Activated T-cell treated with anti-CD3 and anti-CD28 coated beads for 4 hours (primary cell): ENCODE measurements around the gene TFAP2E.
A peak's percentile ranks its signal among the peaks of the same experiment; 100 is the strongest.

Experiments
- DNase-seq: peaks from one replicate; pipeline ENCODE4 v3.0.0-alpha.2; 2020

Gene TFAP2E

DNA sequence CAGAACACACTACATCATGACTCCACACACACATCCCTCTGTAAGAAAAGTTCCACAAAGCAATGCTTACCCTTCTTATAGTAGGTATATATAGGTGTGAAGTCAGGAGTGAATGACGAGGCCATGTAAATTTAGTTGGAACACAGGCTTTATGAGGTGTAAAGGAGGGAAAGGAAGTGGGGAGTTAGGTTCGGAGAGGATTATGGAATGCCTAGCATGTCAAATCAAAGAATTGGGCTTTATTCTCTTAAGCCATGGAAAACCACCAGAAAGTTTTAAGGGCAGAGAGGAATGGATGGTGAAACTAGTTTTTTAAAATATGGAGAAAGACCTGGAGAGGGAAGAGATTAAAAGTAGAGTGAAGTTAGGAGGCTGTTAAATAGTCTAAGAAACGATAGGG, 26.3 kb downstream of the TFAP2E start:
- DNase-seq = no peak

DNA sequence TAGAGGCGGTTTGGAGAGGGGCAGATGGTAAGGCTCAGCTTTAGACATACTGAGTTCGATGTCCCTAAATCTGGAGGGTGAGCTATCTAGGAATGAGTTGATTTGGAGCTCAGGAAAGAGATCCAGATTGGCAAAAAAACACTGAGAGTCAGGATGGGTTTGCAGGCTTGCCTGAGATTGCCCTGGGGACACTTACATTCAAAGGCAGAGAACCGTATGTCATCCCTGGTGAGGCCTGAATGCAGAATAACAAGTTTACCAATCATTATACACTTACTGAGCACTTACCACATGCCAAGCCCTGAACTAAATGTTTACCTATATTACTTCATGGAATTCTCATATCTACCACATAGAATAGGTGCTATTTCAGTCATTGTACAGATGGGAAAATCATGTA, 27.5 kb downstream of the TFAP2E start:
- no peak for DNase-seq

DNA sequence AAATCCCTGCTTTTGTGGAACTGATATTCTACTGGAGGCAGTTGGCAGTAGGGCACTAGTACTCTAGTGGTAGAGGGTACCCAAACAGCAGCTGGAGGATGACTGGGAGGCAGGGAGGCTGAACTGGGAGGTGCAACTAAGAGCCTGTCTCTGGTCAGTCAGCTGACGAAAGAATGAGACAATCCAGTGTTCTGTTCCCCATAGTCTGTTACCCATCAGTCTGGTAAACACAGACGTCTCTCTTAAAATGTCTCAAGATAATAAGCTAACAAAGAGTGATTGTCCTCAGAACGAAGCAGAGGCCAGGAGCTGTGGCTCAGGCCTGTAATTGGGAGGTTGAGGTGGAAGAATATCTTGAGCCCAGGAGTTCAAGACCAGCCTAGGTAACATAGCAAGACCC, 30.4 kb downstream of the TFAP2E start:
- no peak for DNase-seq

DNA sequence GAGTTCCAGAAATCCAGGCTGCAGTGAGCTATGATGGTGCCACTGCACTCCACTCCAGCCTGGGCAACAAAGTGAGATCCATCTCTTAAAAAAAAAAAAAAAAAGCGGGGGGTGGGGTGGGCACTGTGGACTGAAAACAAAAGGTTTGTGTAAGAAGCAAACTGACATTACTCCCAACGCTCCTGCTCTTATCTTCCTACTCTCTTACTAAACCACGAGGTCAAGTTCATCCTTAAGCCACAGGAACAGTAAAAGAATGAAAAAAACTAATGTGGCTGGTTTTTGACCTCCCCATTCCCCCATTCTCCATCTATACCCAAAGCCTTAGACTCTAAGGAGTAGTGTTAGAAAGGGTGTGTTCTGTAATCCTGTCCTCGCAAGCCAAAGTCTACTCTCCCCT, 30.8 kb downstream of the TFAP2E start:
- no peak for DNase-seq

DNA sequence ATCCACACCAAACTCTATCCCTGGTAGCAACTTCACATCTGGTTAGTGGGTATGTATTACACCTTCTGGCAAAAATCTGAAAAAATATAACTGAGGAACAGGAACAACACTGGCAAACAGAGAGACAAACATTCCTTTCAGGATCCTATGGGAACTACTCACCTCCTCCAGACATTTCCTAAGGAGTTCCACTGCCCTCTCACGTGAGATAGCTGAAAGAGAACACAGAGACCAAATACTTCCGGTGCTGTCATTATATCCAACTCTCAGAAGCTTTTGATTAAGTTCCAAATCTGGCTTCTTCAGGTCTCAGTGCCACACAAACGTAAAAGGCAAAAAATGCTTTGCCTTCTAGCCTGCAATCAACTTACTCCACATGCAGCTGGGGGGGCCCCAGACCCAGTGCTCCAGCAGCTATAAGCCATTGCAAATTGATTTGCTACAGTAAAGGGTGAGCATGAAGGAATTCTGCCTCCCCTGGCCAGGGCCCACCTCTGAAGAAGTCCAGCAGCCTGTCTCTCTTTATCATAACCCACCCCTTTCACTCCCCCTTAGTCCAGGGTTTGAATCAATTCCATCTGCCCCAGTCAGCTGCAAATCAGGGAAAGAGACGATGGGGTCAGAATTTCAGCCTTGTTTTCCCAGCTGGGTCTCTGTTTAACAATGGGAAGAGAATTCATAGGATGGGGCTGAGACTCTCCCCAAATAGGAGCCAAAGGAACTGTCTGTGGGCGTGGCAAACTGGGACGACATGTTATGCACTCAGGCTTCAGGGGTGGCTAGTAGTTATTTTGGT, 32.2 kb downstream of the TFAP2E start:
- no peak for DNase-seq

DNA sequence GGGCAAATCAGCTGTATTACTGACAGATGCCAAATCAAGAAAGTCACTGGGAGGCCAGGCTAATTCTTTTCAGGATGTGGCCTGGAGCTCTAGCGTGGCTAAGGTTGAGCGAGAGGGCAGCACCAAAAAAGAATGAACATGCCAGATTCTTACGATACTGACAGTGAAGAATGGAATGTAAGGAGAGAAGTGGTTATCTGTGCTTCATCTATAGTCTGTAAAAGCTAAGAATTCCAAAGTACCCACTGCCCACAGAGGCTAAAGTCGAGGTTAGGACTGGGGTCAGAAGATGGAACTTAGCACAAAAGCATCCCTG, 32.7 kb downstream of the TFAP2E start:
- no peak for DNase-seq

DNA sequence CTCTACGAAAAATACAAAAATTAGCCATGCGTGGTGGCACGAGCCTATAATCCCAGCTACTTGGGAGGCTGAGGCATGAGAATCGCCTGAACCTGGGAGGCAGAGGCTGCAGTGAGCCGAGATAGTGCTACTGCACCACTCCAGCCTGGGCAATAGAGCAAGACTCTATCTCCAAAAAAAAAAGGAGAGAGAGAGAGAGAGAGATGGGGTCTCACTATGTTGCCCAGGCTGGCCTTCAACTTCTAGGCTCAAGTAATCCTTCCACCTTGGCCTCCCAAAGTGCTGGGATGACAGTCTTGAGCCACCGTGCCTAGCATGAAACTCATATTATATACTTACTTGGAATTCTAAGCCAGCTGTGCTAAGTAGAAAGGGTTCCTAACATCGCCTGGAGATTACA, 38.5 kb downstream of the TFAP2E start:
- no peak for DNase-seq

DNA sequence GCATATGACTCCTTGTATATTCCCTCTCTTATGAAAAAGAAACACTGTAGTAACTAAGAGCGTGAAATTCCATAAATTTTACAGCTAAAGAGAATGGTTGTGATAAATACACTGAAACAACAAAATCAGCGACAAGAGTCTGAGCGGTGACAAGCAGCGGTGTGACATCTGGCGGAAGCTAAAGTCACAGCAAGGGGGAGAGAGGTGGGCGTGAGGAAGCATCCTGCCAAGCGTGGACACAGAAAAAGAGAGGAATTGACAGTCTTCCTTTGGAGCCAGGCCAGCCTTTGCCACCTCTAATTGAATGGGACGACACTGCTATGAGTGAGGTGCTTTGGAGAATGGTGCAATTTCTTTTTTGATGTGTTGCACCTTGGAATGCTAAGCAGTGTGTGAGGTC, 42.3 kb downstream of the TFAP2E start:
- no peak for DNase-seq

DNA sequence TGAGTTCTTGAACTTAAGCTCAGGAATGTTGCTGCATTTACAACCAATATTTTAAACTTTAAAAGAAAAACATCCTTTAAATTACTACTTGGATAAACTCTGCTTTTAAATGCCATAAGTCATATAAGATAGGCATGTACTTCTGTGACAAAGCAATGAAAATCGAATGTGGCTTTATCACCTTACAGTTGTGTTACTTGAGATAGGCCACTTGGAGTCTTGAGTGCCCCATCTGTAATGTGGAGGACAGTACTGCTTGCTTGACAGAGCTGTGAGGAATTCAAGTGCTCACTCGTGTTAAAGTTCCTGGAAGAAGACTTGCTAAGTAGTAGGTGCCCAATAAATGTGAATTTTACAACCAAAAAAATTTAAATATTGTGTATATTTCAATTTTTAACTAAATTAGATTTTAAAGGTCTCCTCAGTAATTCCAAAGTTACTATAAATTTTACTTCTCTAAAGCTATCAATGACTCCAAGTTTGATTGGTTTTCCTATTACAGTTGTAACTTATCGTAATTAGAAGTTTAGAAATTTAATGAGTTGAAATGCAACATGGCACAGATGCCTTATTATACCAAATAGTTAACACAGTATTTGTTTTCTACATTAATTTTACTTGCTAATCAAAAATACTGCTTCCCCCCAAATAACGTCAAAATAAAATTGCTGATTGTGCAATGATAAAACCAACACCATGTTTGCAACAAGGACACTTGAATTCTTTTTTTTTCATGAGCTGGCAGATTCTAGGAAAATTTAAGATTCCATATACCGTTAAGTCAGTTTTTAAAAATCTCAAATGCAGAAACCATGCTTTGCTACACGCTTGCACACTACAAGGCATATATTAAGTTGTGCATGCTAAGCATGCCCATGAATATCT, 46.4 kb downstream of the TFAP2E start:
- no peak for DNase-seq

DNA sequence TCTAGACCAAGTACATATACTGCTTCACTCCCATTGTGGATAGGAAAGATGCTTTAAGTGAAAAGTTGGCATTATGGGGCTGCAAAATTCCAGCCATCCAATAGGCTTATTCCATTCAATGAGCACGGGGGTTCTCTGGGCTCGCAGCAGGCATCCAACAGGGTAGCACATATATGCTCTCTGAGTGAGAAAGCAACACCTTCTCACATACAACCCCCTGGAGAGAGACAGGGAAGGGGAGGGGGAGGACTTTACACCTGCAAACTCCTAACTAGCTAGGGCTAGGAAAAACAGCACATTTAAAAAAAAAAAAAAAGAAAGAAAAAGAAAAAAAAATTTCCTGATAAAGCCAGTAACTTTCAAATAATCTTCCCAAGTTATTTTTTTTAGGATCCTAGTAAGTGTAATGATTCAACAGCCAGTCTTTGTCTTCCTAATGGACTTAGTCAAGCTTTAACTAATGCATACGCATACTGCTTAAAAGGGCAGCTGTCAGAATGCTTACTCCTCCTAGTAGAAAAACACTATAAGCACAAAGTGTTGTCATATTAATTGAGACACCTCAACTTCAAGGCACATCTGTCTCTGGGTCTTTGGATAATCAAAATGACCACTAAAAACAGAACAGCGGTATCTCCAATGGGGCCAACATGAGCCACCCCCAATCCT, 49.5 kb downstream of the TFAP2E start:
- no peak for DNase-seq

DNA sequence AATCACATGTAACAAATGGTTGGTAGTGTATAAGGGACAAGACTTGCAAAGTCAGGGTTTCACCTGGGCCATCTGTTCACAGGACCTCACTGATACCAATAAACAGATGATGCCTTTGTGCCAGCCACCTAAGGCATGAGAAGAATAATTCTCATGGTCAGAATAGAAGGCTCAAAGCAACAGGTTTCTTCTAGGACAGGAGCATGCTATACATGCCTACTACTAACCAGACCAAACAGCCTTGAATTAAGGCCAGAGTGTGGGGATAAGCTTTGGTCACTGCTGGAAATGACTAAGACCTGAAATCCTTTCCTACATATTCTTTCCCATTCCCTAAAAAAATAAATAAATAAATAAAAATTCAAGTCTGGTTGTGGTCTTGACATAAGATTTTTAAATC, 50.7 kb downstream of the TFAP2E start:
- DNase-seq = no peak

DNA sequence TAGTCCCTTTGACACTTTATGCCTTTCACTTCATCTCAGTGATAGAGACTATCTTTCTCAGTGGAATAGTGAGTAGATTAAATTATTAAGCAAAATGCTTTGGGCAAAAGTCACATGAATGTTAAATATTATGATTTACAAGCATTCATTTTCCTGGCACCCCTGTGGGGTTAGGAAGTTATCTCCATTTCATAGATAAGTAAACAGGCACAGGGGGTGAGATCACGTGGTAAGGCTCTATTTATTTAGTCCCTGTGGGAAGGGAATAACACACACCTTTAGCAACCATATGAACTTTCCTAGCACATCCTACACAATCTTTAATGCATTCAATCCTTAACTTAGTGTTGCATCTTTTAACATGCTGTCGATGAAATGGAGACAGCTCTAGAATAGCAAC, 55.9 kb downstream of the TFAP2E start:
- DNase-seq = no peak

DNA sequence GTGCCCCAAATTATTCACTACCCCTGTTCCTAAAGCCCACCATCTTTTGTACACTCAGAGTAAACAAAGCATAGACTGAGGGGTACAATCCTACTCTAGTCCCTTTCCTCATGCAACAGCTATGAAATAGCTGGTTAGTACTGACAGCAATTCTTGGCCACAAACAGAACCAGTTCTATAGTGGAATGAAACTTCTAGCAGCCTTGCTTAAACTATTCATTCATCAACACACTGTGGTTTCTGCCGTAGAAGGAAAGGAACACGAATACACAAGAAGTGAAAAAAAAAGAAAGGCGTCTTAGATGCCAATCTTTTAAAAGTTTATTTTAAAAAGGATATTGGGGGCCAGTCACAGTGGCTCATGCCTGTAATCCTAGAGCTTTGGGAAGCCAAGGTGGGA, 58.3 kb downstream of the TFAP2E start:
- no peak for DNase-seq

DNA sequence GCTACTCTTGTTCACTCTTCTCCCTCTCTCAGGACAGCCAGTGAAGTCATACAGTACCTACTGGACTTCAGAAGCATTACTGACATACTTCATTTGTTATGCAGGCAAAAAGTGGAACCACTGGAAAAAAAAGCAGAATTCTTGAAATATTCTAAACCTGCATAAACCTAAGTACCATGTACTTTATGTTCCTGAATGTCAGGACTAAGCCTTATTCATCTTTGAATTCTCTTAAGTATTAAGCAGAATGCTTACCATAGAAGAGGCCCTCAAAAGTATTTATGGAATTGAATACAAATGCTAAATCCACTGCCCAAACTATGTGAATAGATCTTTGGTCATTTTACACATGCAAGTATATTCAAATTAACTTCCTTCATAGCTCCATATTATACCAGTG, 60.4 kb downstream of the TFAP2E start:
- DNase-seq = no peak

DNA sequence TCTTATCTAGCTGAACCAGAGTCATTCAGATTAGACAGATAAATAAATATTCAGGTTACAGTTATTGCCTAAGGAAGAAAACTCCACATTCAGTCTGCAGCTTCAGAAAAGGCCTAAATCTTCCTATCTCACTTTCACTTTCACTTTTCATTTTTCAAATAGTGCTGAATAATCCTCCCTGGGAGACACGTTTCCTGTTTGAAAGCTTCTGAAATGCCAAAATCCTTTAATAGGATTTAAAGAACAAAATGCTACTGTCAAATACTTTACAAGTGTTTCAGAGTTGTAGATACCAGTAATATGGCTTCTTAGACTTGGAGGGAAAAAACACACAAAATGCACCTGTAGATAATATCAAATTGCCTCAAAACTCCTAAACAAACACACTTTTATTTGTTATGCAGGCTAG, 64.3 kb downstream of the TFAP2E start:
- no peak for DNase-seq

DNA sequence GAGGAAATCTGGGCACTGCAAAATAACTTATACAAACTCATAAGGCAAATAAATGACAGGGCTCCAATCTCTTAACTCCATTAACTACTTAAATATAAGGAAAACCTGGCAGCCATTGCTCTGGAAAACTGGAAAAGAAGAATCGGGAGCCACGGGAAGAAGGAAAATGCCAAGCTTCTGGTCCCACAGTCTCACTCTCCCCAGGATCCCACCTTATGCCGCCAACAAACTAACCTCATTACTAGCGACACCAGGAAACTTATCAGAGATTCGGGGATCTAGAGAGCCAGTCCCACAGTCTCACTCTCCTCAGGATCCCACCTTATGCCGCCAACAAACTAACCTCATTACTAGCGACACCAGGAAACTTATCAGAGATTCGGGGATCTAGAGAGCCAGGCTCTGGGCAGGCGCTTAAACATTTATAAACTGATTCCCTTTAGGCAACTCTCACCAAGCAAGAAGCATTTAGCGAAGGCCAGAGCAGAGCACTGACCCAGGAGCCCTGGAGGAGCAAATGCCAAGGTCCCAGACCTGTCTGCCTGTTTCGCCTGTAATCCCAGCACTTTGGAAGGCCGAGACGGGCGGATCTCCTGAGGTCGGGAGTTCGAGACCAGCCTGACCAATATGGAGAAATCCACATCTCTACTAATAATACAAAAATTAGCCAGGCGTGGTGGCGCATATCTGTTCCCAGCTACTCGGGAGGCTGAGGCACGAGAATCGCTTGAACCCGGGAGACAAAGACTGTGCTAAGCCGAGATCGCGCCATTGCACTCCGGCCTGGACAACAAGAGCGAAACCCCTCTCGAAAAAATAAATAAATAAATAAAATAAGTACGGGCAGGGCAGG, 67.5 kb downstream of the TFAP2E start:
- no peak for DNase-seq

DNA sequence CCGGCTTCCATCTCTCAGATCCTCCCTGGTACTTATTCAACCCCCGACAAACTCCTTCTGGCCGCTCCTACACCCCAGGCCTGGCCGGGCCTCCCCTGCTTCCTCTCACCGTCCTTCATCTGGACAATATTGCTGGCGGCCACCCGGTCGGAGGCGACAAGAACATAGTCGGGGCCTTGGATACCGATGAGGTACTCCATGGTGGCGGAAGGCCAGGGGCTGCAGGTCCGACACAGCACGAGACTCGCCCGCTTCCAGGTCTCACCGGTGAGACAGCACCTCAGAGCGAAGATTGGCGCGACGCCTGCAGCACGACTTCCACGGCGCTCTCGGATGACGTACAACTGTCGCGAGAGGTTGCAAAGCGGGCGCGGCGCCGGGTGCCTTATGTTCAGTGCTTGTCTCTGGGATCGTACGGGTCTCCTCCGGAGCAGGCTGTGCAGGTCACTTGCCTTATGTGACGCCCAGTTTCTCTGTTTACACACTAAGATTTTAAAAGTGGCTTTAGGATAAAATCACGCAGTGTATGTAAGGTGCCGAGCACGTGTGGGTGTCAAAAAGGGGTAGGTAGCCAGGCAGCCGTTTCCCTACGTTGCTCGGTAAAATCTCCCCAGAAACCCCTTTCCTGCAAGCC, 68.2 kb downstream of the TFAP2E start, which contains the start of gene PSMB2:
PSMB2 (minus strand) TSS at position 294 of the 634 bp plus-strand sequence; CDS start at position 200, 94 bp downstream.
- DNase-seq = peak; percentile 97

DNA sequence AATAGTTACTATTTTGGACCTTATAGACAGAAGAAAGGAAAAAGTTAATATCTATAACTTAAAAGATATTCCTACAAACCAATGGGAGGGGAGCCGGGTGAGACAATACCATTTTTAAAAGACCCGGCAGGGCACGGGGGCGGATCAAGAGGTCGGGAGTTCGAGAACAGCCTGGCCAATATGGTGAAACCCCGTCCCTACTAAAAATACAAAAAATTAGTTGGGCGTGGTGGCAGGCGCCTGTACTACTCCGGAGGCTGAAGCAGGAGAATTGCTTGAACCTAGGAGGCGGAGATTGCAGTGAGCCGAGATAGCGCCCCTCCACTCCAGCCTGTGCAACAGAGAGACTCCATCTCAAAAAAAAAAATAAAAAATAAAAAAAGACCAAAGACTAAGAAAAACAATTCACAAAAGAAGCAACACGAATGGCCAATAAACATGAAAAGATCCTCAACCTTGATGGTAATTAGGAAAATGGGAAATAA, 69.4 kb downstream of the TFAP2E start:
- DNase-seq = no peak

DNA sequence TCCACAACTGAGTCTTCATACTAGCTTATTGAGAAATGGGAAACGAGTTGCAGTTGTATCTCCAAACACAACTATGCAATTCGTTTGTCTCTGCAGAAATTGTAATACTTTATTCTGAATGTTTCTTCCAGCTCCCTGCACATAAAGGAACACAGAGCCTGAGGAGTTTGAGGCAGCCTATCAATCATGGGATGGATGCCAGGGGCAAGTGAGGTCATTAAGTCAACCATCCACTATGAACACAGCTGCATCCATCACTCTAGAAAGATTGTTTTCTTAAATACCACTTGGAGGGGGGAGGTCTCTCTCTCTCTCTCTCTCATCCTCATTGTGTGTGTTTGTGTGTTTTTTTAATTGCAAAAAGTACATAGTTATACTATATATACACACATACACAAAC, 71.1 kb downstream of the TFAP2E start:
- no peak for DNase-seq
